Suppressor macrophage treated with lipopolysaccharide for 4 hours (primary cell): ENCODE results near the gene PNPLA3.

Experiments used
- DNase-seq: peaks from one replicate; pipeline ENCODE4 v3.0.0-alpha.2; 2020

The PNPLA3 gene

DNA sequence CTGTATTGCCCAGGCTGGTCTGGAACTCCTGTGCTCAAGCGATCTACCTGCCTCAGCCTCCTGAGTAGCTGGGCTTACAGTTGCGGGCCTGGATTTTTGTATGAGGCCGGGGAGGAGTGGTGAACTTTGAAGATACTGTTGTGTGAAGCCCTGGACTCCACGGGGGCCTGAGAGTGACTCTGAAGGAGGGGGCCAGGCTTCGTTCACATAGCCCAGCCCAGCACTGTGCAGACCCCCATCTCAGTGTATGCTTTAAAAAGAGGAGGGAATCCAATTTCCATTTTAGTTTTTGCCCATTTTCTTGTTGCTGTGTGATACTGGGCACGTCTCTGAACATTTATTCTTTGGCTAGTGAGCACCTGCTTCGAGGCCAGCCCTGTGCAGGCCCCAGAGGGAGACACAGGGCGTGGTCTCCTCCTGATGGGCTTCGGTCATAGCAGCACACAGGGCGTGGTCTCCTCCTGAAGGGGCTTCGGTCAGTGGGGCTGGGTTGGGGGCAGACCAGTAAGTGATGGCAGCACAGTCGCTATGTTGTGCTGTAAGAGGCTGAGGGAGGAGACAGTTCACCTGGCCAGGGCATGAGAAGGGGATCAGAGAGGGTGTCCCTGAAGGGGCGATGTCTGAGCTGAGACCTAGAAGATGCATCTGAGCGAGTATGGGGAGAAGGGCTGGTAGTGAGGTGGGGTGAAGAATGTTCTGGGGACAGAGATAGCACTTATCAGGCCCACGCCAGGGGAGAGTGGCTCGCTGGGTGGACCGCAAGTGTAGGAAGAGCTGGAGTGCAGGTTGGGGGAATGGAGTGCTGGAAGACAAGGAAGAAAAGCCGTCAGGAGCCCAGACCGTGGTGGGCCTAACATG is 45.6 kb downstream of the PNPLA3 start:
- DNase-seq: no peak

DNA sequence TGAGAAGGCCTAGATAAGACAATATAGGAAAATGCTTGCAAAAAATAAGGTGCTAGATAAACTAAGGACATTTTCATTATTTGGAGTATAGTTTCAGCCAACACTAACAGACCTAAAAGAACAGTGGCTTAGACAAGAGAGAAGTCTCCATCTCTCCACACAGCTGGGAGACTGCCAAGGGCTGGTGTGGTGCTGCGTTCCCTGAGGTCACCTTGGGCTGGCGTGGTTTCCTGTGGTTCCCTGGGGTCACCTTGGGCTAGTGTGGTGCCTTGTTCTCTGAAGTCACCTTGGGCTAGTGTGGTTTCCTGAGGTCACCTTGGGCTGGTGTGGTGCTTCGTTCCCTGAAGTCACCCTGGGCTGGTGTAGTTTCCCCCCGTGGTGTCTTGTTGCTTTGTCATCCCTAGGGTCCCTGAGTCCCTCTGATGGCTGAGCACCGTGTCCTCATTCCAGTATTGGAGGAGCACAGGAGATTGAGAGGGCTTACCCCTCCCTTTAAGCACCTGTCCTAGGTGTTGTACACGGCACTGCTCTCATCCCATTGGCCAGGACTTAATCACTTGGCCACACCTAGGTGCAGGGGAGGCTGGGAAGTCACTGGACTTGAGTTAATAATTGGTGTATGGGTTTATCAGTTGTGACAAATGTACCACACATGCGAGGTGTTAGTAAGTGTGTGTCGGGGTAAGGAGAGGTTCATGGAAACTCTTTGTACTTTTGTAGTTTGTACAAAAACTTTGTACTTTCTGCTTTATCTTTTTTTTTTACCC is 46.6 kb downstream of the PNPLA3 start:
- DNase-seq: no peak

DNA sequence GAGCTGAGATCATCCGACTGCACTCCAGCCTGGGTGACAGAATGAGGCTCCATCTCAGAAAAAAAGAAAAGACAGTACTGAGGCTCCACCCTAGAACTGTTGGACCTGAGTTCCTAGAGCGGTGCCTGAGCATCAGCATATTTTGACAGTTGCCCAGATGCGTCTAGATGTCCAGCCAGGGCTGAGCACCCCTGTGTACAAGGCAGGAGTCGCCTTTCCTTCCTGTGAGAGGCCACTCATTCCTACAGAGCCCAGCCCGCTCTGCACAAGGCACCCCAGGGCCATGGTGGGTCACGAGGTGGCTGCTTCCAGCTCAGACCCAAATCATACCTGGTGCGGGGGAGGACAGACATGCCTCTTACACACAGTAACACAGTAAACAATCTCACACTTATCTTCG is 47.5 kb downstream of the PNPLA3 start:
- DNase-seq: no peak

DNA sequence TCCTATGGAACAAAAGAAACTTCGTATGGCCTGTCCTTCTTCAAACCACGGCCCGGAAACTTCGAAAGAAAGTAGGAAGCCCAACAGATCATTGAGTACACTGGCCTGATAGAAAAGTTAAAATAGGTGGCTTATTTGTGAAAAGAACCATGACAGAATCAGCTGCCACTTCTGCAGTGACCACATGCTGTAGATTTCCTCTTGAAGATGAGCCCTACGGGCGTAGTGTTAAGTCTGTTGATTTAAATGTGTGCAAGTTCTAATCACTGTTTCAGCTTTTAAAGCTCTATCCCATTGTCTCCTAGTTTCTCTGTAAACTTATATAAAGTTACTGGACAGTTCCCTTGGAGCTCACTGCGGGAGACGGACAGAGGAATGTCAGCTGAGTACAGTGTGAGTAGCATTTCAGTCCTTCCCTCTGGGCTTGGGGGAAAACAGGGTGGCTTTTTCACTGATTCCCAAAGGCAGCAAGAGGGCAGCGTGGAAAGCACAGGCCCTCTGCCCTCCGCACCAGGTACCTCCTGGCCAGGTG is 49.4 kb downstream of the PNPLA3 start:
- no peak for DNase-seq

GRCh38 chr22:43974028-43974545 is 50.5 kb downstream of the PNPLA3 start:
- no peak for DNase-seq

GRCh38 chr22:43975041-43975440 is 51.4 kb downstream of the PNPLA3 start:
- no peak for DNase-seq

DNA sequence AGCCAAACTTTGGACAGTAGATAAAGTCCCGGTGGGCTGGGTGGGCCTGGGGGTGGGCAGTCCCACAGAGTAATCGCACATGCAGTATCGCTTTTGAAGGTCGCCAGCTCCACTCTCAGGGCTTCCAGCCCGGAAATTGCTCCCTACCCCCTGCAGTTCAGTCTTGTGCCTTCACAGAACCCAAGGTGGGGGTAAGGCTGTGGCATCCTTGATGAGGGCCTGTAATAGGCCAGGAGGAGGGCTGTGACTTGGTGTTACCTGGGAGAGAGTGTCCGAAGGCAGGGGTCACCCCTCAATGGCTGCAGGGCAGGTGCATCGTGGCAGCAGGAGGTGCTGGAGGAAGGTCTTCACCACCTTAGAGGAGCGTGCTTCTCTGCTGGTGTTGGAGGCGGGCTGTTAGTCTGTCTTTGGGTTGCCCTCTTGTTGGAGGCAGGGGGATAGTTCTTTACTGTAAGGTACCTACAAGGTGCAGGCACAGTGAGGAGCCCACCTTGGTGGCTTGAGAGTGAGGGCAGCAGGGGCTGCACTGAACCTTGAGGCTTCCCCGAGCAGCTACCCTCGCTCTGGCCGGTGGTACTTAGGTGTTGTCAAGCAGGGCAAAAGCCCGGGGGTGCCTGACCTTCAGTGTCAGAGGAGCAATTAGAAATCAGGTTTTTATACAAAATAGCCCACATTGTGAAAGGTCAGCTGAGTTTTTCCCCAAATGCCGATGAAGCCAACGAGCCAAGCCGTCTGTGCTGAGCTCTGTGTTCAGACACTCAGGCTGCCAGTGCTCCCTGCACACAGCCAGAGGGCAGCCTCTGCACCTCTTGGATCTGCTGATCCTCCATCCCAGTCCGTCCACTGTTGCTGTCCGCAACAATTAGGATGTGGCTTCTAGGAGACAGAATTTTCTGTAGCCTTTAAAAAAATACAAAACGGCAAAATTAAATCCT is 53.5 kb downstream of the PNPLA3 start:
- no peak for DNase-seq

DNA sequence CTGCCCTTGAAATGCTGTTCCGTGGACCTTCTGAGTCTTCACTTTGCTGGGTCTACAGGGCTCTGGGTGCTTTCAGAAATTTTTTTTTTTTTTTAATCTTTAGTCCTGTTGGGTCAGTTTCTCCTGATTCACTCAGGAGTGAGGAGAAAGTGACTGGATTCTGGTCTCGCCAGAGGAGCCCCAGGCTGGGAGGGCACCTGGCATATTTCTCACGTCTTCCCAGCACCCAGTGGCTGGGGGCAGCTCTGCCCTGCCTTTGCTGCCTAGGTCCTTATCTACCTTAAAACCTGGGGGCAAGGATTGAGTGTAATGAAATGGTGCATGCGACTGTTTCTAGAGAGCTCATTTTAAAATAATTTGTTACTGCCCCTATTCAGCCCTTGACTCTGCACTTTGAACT is 55.0 kb downstream of the PNPLA3 start:
- DNase-seq: no peak

DNA sequence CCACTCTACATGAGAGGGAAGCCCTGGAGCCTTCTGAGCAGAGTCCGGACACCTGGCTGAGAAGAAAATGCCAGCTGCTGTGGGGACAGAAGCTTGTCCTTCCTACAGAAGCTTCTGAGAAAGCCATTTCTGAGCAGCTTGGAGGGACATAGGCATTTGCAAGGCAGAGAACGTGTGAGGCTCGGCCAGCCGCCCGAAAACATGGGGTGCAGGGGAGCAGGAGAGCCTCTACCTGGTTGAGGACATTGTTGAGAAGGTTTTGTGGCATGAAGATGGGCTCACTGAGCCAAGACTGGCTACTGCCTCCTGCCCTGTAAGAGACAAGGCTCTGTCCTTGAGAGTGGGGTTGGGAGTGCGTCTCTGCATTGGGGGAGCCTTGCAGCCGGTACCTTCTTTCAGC is 57.0 kb downstream of the PNPLA3 start:
- no peak for DNase-seq

DNA sequence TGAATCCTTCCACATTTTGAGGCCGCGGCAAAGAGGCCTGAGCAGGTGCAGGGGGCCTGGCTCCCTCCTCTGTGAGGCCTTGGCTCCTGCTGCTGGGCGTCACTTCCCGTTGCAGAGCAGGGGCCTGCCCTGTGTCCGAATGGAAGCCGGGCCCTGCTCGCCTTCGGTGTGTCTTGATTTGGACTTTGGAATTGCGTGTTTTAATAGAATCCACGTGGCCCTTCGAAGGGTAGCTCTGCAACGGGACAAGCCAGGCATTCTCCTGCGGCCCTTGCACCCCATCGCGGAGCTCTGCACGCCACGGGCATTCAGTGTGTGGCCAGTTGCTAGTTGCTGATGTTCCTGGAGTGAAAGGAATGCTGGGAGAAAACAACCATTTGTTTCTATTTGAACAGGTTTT is 57.4 kb downstream of the PNPLA3 start:
- DNase-seq: no peak

DNA sequence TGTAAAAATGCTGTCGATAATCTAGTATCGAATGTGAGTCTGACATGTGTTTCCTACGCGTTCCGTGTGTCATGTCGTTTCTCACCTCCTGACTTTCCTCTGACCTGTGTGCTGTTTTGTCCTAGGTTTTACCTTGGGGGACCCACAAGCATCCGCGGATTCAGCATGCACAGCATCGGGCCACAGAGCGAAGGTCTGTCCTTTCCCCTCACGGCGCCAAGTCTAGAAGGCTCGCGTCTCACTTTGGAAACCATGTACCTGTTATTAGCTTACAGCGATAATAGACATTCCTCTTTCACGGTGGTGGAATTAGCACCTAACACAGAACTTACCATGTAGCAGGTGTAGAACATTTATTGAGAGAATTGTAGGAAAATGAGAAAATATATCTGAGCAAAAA is 60.2 kb downstream of the PNPLA3 start:
- no peak for DNase-seq

GRCh38 chr22:43985532-43985931 is 61.9 kb downstream of the PNPLA3 start:
- DNase-seq: no peak

DNA sequence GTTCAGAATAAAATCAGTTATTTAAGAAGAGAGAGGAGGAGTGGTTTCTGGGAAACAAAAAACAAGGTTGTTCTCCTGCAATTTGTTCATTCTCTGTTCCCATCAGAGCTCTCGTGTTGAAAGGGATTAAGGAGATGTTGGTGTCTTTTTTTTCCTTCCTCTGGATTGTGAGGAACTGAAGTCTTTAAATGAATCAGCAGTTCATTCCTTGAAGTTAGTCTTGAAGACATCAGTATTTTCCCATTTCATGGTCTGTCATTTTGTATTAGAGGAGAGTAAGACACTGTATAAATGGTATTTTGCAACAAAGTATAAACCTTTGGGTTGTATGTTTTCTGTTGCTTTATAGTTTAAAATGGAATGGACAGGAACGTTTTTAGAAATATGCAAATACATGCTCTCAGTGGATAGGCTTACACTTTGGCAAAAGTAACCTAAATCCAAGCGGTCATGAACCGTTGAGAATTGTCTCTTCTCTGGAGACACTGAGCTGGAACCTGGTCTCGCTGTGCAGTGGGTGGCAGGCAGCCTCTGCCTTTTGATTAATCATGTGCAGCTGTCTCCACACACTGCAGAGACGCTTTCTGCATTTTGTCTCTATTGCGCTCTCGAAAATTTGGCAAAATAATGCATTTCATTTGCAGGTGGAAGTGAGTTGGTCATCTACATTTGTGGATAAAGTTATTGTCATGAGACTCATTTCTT is 64.7 kb downstream of the PNPLA3 start:
- DNase-seq: no peak

- DNase-seq: no peak
Measured at GRCh38 chr22:43988960-43989359, 65.4 kb downstream of the PNPLA3 start.

GRCh38 chr22:43990044-43990443 is 66.4 kb downstream of the PNPLA3 start:
- no peak for DNase-seq

DNA sequence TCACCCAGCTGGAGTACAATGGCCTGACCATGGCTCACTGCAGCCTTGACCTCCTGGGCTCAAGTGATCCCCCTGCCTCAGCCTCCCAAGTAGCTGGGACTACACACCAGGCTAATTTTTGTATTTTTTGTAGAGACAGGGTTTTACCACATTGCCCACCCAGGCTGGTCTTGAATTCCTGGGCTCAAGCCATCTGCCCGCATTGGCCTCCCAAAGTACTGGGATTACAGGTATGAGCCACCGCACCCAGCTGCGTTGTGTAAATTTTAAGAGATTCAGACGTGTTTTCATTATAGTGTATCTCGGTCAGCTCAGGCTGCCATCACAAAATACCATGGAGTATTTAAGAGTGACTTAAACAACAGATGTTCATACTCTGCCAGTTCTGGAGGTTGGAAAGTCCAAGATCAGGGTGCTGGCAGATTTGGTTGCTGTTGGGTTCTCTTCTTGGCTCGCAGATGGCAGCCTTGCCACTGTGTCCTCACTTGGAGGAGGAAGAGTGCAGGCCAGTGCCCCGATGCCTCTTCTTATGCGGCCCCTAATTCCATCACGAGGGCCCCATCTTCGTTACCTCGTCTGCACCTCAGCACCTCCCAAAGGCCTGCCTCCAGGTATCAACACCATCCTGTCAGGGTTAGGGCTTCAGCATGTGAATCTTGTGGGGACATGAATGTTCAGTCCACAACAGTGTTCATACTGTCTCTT is 67.9 kb downstream of the PNPLA3 start:
- DNase-seq: no peak

DNA sequence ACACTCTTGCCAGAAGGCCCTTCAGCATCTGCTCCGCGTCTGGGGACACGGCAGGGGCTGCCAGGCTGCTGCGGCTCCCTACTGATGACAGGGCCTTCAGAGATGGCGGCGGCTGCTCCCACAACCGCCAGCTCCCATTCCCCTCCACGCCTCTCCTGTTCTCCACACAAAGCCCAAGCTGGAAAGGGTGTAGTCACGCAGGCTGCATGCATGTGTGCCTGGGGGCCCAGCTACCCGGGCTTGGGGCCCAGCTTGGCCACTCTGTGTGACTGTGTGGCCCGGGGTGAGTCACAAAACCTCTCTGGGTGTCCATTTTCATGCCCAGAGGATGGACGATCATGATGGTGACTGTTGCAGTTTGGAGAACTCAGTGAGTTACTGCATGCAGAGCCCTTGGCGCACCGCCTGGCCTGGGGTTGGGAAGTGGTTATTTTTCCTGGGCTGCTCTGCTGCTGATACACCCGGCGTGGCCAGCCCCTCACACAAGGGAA is 68.8 kb downstream of the PNPLA3 start:
- DNase-seq: no peak

DNA sequence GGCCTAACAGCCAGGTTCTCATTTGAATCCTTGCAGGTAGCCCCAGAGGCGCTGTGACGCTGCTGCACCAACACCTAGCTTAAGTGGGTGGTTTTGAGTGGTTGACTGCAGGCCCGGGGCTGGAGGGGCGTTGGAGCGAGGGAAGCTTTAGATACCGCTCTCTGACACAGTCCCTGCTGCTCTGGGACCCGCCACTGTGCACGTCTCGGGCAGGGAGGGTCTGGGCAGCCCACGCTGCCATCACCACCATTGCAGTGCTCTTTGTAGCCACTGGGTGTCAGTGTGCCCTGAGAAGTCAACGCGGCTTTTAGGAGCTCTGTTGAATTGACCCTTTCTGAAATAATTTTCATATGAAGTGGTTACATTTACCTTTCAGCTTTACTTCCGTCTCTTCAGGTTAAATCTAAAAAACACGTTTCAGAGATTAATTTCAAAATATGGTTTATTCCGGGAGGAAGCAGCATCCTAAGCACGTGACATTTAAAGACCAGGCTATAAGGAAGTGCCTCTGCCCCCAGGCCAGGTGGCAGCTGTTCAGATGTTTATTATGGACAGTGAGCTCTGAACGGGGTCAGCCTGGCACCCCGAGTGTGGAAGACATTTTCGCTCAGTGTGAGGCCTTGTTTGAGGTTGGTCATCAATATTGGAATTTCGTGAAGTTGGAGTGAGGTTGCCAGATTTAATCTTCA is 69.6 kb downstream of the PNPLA3 start:
- DNase-seq: peak; percentile 73

DNA sequence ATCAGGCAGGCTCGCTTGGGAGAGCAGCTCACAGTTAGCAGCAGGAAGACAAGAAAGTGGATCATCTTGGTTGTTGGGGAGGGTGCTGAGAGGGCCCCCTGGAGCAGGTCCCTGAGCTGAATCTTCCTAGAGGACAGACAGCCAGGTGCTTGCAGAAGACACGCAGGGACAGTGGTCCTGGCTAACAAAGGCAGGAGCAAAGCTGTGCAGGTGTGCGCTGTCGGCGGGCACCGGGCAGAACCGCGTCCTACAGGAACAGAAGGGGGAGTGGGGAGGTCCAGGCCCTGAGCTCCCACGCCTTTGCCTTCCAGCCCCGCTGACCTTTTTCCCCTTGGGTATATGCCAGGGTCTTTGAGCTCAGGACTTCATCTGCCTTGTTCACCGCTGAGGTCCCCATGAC is 70.4 kb downstream of the PNPLA3 start:
- DNase-seq: no peak

DNA sequence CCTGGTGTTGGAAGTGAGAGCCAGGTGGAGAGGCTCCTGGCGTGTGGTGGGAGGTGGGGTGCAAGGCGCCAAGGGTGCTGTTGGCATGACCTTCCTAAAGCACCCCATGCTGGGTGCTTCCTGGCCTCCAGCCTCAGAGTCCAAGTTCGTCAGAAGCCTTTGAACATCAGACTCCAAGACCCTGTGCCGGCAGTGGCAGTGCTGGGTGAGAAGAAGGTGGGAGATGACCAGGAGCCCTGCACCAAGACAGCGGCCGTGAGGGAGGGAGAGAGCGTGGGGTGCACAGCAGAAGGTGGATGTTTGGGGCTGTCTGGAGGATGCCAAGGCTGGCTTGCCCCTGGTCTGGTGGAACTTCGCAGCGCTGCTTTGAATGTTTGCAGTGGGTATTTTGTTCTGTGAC is 70.8 kb downstream of the PNPLA3 start:
- no peak for DNase-seq
